HAP-1 (cell line): Measurements from ENCODE around the gene FREY1.

Experiments
- DNase-seq, 2 experiments: peaks; one replicate each; pipeline ENCODE4 v3.0.0-alpha.2; 2016 to 2020; ENCODE audit warnings: low spot score in 2 of 2
- H3K27me3 ChIP-seq: fragments of 250-450 bp; sonication (Bioruptor Pico); 2 replicates; pipeline ENCODE4 v1.5.1; 2020; ENCODE audit warnings: low read depth, mild to moderate bottlenecking, moderate library complexity
- H3K36me3 ChIP-seq: fragments of 250-450 bp; sonication (Bioruptor Pico); replicated peaks from 2 replicates; pipeline ENCODE4 v1.5.1; 2020; ENCODE audit warnings: mild to moderate bottlenecking
- H3K4me1 ChIP-seq: fragments of 250-450 bp; sonication (Bioruptor Pico); 2 replicates; pipeline ENCODE4 v1.5.1; 2020; ENCODE audit warnings: mild to moderate bottlenecking
- H3K4me3 ChIP-seq: fragments of 250-450 bp; sonication (Bioruptor Pico); 2 replicates; pipeline ENCODE4 v1.5.1; 2020; ENCODE audit warnings: mild to moderate bottlenecking, moderate library complexity
- H3K9me3 ChIP-seq: fragments of 250-450 bp; sonication (Bioruptor Pico); 2 replicates; pipeline ENCODE4 v1.5.1; 2020; ENCODE audit warnings: mild to moderate bottlenecking, moderate library complexity
- in situ Hi-C: fragments of 300-500 bp; cut with MboI; formaldehyde crosslinking; loops from 3 replicates; pipeline ENCODE4 v1.14.3; 2020; ENCODE audit warnings: low sequenced_read_pairs, inconsistent platforms, mixed read lengths

The FREY1 gene

DNA sequence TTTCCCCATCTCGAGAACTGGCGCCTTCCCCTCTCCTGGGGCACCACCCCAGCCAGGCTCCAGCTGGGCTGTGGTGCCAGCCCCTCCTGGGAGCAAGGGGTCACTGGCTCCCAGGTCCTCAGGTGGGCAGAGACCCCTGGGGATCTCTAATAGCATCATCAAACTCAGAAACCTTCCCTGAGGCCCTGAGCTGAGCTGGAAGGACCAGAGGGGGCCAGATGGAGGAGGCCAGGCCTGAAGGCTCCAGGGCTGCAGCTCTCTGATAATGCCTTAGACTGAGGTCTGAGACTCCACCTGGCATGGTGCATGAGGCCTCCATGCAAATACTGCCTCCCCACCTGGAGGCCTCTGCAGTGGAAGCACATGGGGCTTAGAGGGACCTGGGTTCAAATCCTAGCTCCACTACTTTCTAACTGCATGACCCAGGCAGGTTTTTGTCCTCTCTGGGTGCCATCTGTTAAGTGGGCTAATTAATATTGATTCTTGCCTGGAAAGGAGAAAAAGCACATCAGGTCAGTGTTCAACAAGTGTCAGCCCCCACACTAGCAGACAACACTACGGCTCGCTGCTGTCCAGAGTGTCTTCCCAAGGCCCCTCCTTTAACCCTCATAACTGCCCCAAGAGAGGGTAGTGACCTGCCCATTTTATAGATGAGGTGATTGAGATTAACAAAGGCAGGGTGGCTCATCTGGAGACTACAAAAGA, 20.1 kb downstream of the FREY1 start:
- H3K27me3 ChIP-seq = no peaks in the 10 kb centered on the region
- H3K4me1 ChIP-seq = no peaks in the 10 kb centered on the region; the same call in 1 of the 2 replicates
- no peak overlapping the region for H3K4me3 ChIP-seq
- in situ Hi-C loops = no loop called here
- H3K9me3 ChIP-seq = no peaks in the 10 kb centered on the region
- no peak for DNase-seq
- peaks cover under 1% of the 10 kb centered on the region; the same call in 1 of the 2 replicates for H3K36me3 ChIP-seq

DNA sequence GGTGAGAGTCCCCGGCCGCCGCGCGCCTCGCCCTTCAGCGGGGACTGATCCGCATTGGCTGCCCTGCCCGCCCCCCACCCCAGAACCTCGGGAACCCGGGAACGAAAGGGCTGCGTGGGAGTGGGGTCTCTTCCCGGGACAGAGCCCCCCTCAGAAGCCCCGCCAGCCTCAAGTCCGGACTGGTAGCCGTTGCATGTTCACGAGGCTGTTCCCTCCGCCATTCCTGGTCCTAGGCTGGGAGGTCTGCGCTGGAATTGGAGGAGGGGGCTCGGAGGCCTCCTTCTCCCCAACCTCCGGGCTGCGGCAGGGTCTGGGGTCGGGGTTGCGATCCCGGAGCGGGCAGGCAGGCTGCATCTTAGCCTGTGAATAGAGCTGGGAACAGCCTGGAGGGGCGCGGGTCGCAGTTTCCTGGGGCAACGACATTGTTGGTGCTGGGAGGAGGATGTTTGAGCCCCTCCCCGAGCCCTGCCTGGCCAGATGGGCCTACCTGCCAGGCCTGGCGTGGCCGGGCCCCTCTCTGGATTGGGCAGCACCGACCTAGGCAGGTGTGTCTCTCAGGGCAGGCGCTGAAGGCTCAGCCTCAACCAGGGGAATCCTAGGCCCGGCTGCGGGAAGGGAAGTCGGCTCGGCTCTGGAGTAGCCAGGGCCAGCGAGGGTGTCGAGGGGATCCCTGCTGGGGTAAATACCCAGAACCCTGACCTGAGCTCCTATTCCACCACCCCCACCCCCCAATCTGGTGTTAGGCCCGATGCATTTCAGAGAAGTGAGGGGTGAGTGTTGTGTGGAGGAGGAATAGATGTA, 20.9 kb downstream of the FREY1 start:
- Histone ChIP-seq H3K4me3 (peak overlapping the region; percentile 38), H3K4me1 (no peaks in the 10 kb centered on the region; the same call in 1 of the 2 replicates), H3K9me3 (no peaks in the 10 kb centered on the region), H3K27me3 (no peaks in the 10 kb centered on the region), H3K36me3 (peaks cover 5% of the 10 kb centered on the region; the same call in 1 of the 2 replicates)
- no peak for DNase-seq
- in situ Hi-C loops = no loop called here

DNA sequence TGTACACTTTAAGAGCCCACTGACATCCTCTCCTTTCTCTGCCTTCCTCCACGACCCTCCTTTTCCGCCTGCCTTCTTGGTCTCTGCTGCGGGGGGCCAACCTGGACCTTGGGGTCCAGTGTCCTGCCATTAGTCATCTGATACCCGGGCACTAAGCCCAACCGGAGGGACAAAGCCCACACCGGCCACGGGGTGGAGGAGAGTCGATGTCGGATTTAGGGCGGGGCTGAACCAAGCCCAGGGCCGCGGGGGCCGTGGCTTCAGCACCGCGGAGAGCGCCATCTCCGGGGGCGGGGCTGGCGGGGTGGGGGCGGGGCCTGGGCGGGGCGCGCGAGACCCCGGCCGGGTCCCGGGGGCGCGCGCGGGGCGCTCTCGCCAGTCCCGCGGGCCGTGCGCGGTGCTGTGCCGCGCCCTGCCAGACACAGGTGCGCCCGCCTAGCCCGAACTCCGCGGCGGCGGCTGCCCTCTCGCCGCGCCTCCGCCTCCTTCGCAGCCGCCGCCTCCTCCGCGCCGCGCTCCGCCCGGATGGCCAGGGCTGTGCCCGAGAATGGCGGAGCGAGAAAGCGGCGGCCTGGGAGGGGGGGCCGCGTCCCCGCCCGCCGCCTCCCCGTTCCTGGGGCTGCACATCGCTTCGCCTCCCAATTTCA, 21.7 kb downstream of the FREY1 start, which contains the start of gene MAPK8IP1:
TSS of gene MAPK8IP1 (plus strand) at position 378 of the 647 bp plus-strand sequence. CDS start at position 548, 170 bp downstream.
- in situ Hi-C loops = no loop called here
- no peaks in the 10 kb centered on the region for H3K27me3 ChIP-seq
- H3K4me1 ChIP-seq = no peaks in the 10 kb centered on the region; the same call in 1 of the 2 replicates
- H3K9me3 ChIP-seq = no peaks in the 10 kb centered on the region
- peak; percentile 52 to 78 for DNase-seq
- peaks cover 5% of the 10 kb centered on the region; the same call in 1 of the 2 replicates for H3K36me3 ChIP-seq
- H3K4me3 ChIP-seq = peak within 1 kb of the TSS; percentile 38

DNA sequence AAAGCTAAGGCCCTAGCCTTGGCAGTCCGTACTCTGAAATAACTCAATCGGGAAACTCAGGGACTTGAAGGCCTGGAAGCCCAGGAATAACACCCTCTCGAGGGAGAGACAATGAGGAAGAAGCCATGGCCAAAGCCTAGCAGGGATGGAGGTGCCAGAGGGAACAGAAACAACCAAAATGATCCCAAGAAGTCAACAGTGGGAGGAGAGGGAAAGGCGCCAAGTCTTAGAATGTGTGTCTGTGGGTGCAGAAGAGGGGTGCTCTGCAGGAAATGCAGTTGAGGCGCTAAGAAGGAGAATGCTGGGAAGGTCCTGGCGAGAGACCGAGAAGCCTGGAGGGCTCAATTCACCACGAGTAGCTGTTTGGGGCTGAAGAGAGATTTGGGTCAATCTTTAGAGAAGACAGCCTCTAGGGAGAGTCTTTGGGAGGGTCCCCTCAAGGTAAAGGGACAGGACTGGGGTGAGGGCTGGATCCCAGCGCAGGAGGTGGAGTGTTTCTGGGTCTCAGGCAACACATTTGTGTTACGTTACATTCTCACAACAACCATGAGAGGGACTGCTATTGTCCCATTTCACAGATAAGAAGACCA, 22.4 kb downstream of the FREY1 start:
- H3K9me3 ChIP-seq = no peaks in the 10 kb centered on the region
- no peak for DNase-seq
- in situ Hi-C loops = no loop called here
- no peaks in the 10 kb centered on the region for H3K27me3 ChIP-seq
- H3K4me3 ChIP-seq = 0 out of 2 replicates have a peak overlapping the region, but pooled peaks have one; percentile 8
- H3K4me1 ChIP-seq = no peaks in the 10 kb centered on the region; the same call in 1 of the 2 replicates
- peaks cover 5% of the 10 kb centered on the region; the same call in 1 of the 2 replicates for H3K36me3 ChIP-seq

DNA sequence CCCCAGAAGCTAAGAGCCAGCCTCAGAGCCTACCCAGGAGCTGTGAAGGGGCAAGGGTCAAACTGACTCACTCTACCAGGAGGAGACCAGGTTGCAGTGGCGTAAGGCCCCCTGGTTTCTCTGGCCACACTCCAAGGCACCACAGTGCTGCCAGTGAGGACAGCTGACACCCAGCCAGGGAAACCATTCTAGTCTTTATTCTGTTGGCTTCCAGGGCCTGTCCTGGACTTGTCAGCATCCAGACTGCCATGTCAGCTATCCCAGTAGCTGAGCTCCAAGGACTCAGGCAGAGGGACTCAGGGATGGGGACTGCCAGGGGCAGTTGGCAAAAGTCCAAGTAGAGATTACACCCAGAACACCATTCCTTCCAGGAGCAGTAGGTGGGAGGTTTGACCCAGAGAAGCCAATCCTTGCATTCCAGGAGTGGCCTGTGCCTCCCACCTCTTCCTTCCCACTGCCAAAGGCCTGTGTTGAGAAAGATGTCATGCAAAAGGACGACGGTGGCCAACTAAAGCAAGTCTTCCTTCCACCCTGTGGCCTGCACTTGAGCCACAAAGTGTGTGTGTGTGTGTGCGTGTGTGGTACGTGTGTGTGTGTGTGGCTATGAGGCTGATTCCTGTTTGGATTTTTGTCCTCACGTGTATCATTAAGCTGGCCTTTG, 25.2 kb downstream of the FREY1 start:
- Histone ChIP-seq H3K9me3 (no peaks in the 10 kb centered on the region), H3K4me3 (no peak overlapping the region), H3K36me3 (peaks cover 13% of the 10 kb centered on the region), H3K27me3 (no peaks in the 10 kb centered on the region), H3K4me1 (no peaks in the 10 kb centered on the region; the same call in 1 of the 2 replicates)
- in situ Hi-C loops = no loop called here
- DNase-seq = no peak

DNA sequence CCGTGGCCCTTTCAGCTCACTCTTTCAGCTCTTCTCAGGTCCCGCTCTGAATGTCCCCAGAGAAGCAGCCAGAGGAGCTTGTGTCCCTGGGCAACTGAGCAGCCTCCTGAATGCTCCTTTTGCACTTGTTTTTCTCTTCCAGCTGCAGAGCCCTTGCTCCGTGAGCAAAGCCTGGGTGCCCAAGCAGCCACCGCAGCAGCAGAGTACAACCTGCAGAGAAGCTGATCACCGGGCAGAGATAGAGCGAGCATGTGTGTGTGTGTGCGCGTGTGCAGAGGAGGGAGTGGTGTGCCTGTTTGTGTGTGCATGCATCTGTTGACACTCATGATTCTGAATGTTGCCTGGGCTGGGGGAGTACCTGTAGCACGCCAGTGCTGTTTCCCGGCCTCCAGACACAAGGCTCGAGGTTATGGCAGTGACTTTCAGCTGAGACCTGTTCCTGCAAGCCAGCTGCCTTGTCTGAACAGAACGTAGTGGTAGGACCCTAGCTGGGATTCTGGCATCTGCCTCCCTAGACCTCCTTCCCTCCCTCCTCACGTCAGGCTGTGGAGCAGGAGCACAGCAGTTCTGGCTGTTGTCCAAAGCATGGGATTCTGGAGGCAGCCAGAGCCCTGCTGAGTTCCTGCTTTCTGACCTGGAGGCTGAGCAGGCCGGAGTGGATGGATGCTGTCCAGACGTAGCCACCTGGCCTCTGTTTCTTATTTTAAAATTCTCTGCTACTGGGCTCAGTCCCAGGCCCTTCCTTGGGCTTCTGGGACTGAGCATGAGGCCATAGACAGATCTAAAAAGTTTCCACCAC, 26.1 kb downstream of the FREY1 start:
- Histone ChIP-seq H3K9me3 (no peaks in the 10 kb centered on the region), H3K27me3 (no peaks in the 10 kb centered on the region), H3K36me3 (peaks cover 13% of the 10 kb centered on the region), H3K4me3 (no peak overlapping the region), H3K4me1 (peaks cover 4% of the 10 kb centered on the region)
- no peak for DNase-seq
- in situ Hi-C loops = no loop called here

DNA sequence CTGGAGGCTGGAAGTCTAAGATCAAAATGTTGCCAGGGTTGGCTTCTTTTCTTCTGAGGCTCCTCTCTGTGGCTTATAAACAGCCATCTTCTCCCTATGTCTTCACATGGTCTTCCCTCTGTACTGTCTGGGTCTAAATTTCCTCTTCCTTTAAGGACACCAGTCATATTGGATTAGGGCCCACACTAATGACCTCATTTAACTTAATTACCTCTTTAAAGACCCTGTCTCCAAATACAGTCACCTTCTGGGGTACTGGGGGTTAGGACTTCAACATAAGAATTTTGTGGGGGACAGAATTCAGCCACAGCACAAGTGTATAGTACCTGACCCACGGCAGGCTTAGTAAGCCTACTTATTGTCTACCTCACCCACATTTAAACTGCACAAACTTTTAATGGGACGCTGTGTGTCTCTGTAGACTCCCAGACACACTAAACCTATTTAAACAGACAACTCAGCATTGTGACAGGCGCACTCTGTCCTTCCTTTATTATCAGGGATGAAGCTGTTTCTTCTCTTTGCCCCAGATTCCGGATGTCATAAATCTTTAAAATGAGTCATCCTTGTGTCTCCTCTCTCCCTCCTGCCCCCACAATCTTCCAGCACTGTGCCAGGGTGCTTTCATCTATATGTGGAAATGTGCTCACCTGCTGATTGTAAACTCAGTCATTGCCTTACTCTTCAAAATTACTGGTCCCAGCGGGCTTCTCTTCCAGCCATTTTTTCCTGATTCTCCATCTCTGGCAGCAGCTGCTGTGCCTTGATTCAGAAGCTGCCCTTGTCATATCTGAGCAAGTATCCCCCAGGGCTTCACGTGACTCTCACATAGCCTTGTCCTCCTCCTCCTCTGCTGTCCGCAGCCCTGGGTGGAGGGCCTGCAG, 27.0 kb downstream of the FREY1 start:
- peaks cover 13% of the 10 kb centered on the region for H3K36me3 ChIP-seq
- H3K4me3 ChIP-seq = no peak overlapping the region
- no peak for DNase-seq
- no peaks in the 10 kb centered on the region for H3K27me3 ChIP-seq
- in situ Hi-C loops = no loop called here
- H3K4me1 ChIP-seq = peaks cover 6% of the 10 kb centered on the region
- no peaks in the 10 kb centered on the region for H3K9me3 ChIP-seq

DNA sequence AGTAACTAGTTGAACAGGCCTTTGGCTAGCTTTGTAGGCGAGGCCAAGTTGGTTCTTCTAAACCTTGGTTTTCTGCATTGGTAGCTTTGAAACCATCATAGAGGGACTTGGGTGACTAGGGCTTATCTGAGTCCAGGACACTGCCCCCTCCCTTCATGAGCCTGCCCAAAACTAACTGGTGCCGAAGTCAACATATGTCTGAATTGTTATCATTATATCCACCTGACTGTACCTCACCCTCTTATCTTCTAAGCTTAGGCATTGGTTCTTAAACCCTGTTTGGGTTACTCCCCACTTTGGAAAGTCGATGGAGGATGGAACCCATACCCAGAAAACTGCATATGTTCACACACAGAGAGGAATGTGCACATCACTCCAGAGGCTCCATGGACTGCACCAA, 29.2 kb downstream of the FREY1 start:
- H3K36me3 ChIP-seq = peaks cover 21% of the 10 kb centered on the region
- no peak for DNase-seq
- H3K27me3 ChIP-seq = no peaks in the 10 kb centered on the region
- in situ Hi-C loops = no loop called here
- peaks cover 6% of the 10 kb centered on the region for H3K4me1 ChIP-seq
- no peaks in the 10 kb centered on the region for H3K9me3 ChIP-seq
- H3K4me3 ChIP-seq = no peak overlapping the region

DNA sequence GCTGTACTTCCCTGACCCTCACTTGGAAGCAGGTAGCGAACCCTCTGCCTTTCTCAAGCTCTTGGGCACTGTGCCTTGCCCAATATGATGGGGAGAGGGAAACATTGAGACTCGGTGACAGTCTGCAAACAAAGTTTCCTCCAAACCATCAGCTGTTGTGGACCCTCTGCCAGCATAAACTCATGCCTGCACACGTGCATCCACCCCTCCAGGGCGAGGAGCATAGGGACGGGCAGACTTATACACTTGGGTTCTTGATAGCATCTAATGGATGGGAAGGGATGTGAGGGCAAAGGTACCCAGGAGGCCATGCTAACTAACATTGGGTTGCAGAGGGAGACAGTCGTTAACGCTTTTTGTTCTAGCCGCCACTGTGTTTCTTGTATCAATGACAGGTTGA, 29.9 kb downstream of the FREY1 start:
- in situ Hi-C loops = no loop called here
- peaks cover 27% of the 10 kb centered on the region for H3K36me3 ChIP-seq
- H3K27me3 ChIP-seq = no peaks in the 10 kb centered on the region
- H3K4me3 ChIP-seq = no peak overlapping the region
- DNase-seq = no peak
- H3K9me3 ChIP-seq = no peaks in the 10 kb centered on the region
- peaks cover 6% of the 10 kb centered on the region for H3K4me1 ChIP-seq

DNA sequence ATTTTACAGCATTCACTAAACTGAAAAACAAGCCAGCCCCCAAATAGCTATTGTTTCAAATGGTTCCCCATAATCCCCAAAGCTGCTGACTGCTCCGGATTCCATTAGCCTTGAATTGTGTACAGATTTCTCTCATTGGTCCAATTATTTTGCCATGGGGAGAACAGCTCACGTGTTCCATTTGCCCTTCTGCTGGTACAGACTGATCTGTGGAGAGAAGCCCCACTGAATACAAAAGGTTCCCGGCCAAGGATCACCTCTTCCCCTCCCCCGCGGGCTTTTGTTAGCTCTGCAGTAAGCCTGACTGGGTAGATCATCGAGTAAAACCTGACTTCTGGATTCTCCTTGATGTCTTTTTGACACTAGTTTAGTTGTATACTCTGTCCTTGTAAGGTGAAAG, 30.7 kb downstream of the FREY1 start:
- no peaks in the 10 kb centered on the region for H3K27me3 ChIP-seq
- peak in 1 of 2 experiments; percentile 64 for DNase-seq
- H3K9me3 ChIP-seq = no peaks in the 10 kb centered on the region
- peaks cover 27% of the 10 kb centered on the region for H3K36me3 ChIP-seq
- in situ Hi-C loops = no loop called here
- H3K4me3 ChIP-seq = no peak overlapping the region
- H3K4me1 ChIP-seq = peaks cover 6% of the 10 kb centered on the region

DNA sequence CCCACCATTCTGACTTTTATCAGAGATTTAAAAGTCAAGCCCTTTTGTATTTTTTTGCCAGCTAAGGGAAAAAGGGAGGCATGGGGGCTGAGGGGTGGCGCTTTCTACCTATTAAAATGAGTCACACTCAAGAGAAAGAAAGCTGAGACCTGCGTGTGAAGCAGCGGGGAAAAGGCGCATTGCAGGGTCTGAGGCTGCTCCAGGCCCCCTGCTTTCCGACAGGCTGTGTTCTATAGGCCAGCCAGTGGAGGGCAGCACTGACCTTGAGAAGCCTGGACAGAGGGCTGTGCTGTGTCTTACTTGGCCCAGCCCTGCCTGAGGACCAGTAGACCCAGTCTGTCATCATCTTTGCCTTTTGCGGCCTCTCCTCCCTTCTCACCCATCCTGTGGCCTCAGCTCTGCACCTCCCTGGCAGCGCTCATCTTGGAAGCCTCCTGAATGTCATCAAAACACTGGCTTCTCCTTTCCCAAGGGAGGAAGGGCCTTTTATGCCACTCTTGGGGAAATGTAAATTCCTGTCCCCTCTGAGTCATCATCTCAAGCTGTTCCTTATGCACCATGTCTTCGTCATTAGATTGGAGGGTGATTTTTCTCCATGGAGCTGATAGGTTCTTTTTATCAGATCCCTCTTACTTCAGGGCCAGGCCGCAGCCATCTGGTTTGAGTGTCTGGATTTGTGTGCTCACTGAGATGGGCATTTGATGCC, 34.3 kb downstream of the FREY1 start:
- no peak overlapping the region for H3K4me3 ChIP-seq
- no peaks in the 10 kb centered on the region for H3K27me3 ChIP-seq
- no peaks in the 10 kb centered on the region for H3K9me3 ChIP-seq
- peaks cover 6% of the 10 kb centered on the region for H3K4me1 ChIP-seq
- H3K36me3 ChIP-seq = peaks cover 46% of the 10 kb centered on the region
- peak; percentile 38 to 76 for DNase-seq
- in situ Hi-C loops = no loop called here
